Thyroid gland (tissue), 4 donors: Measurements from ENCODE around the gene ACTR1A.

Experiments used
- POLR2A ChIP-seq, 2 donors: fragments of 450-650 bp; IDR thresholded peaks; one replicate each; pipeline ENCODE4 v1.6.1; 2017; ENCODE audit warnings: antibody characterized with exemption in 2 of 2, mild to moderate bottlenecking in 2 of 2, moderate library complexity in 1 of 2
- TF ChIP-seq, protein P1 (sequence below), 6 experiments: fragments of 200-600 bp in 3 of 6; fragments of 450-650 bp in 3 of 6; sonication (generic) in 3 of 6; IDR thresholded peaks; one replicate each; pipeline ENCODE4 v1.5.1; 2016 to 2019; ENCODE audit warnings: antibody characterized with exemption in 6 of 6, mild to moderate bottlenecking in 2 of 6, inconsistent platforms in 1 of 6, moderate library complexity in 1 of 6

DNA sequence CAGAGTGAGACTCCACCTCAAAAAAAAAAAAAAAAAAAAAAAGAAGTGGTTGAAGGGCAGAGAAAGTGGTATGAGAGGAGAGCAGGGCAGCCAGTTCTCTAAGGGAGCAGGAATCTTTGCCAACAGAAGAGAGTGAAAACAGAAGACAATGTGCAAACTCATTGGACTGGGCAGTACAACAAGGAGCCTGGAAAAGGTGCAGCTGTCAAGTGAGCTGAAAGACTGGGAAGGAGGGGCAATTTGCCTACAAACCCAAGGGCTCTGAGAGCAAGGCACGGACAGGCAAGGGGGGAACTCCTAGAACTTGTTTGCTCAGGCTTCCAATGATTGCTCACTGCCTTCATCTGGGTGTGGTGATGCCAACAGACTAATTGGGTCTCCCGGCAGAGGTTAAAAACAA is 9.5 kb downstream of the ACTR1A start:
- no peak for TF ChIP-seq POLR2A (IDR thresholded peaks at IDR 0.05)
- TF ChIP-seq, protein P1, sequence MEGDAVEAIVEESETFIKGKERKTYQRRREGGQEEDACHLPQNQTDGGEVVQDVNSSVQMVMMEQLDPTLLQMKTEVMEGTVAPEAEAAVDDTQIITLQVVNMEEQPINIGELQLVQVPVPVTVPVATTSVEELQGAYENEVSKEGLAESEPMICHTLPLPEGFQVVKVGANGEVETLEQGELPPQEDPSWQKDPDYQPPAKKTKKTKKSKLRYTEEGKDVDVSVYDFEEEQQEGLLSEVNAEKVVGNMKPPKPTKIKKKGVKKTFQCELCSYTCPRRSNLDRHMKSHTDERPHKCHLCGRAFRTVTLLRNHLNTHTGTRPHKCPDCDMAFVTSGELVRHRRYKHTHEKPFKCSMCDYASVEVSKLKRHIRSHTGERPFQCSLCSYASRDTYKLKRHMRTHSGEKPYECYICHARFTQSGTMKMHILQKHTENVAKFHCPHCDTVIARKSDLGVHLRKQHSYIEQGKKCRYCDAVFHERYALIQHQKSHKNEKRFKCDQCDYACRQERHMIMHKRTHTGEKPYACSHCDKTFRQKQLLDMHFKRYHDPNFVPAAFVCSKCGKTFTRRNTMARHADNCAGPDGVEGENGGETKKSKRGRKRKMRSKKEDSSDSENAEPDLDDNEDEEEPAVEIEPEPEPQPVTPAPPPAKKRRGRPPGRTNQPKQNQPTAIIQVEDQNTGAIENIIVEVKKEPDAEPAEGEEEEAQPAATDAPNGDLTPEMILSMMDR (IDR thresholded peaks at IDR 0.05): no peak
